ENCODE measurements around the gene NASP.

Gene NASP, protein sequence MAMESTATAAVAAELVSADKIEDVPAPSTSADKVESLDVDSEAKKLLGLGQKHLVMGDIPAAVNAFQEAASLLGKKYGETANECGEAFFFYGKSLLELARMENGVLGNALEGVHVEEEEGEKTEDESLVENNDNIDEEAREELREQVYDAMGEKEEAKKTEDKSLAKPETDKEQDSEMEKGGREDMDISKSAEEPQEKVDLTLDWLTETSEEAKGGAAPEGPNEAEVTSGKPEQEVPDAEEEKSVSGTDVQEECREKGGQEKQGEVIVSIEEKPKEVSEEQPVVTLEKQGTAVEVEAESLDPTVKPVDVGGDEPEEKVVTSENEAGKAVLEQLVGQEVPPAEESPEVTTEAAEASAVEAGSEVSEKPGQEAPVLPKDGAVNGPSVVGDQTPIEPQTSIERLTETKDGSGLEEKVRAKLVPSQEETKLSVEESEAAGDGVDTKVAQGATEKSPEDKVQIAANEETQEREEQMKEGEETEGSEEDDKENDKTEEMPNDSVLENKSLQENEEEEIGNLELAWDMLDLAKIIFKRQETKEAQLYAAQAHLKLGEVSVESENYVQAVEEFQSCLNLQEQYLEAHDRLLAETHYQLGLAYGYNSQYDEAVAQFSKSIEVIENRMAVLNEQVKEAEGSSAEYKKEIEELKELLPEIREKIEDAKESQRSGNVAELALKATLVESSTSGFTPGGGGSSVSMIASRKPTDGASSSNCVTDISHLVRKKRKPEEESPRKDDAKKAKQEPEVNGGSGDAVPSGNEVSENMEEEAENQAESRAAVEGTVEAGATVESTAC

GRCh38 chr1:45583666-45584350 is at the start of gene NASP:
TSS of gene NASP (plus strand) at chr1:45584041. CDS start at chr1:45584147, 106 bp downstream.
- DNase-seq (ENCODE audit: low read depth in 2 of 3, low spot score in 2 of 3) = peak; percentile 80 to 98 (median 98)

GRCh38 chr1:45535988-45536766 is 47.7 kb upstream of the NASP start:
- DNase-seq (ENCODE audit: low read depth in 2 of 3, low spot score in 2 of 3) = no peak

- no peak for DNase-seq (ENCODE audit: low read depth in 2 of 3, low spot score in 2 of 3)
Measured at GRCh38 chr1:45536886-45537285, 47.0 kb upstream of the NASP start.

GRCh38 chr1:45541193-45541592 is 42.6 kb upstream of the NASP start:
- no peak for DNase-seq (ENCODE audit: low read depth in 2 of 3, low spot score in 2 of 3)

- DNase-seq (ENCODE audit: low read depth in 2 of 3, low spot score in 2 of 3) = no peak
Measured at GRCh38 chr1:45542591-45542990, 41.2 kb upstream of the NASP start.

GRCh38 chr1:45543581-45544417 is 40.0 kb upstream of the NASP start:
- peak in 2 of 3 experiments; percentile 25 to 53 for DNase-seq (ENCODE audit: low read depth in 2 of 3, low spot score in 2 of 3)

GRCh38 chr1:45544530-45544929 is 39.3 kb upstream of the NASP start:
- DNase-seq (ENCODE audit: low read depth in 2 of 3, low spot score in 2 of 3) = no peak

DNA sequence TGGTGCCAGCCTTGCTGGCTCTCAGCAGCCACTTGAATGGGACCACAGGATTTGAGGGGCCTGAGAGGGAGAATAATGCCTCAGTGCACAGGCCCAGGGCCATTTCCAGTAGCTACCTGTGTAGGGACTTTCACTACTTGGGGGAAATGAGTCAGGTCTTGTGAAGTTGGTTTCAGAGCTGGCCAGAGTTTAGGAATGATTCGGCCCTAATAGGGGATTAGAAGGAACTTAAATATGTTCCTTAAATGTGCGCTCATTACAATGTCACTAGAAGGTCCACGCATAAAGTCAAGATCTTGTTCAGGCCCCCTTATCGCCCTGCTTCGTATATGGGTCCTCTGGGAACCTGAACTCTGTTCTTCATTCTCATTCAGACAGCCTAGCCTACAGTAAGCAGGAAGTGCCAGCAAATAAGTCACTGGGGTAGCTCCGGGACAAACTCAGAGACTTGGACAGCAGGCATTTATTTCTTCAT is 38.8 kb upstream of the NASP start:
- no peak for DNase-seq (ENCODE audit: low read depth in 2 of 3, low spot score in 2 of 3)

DNA sequence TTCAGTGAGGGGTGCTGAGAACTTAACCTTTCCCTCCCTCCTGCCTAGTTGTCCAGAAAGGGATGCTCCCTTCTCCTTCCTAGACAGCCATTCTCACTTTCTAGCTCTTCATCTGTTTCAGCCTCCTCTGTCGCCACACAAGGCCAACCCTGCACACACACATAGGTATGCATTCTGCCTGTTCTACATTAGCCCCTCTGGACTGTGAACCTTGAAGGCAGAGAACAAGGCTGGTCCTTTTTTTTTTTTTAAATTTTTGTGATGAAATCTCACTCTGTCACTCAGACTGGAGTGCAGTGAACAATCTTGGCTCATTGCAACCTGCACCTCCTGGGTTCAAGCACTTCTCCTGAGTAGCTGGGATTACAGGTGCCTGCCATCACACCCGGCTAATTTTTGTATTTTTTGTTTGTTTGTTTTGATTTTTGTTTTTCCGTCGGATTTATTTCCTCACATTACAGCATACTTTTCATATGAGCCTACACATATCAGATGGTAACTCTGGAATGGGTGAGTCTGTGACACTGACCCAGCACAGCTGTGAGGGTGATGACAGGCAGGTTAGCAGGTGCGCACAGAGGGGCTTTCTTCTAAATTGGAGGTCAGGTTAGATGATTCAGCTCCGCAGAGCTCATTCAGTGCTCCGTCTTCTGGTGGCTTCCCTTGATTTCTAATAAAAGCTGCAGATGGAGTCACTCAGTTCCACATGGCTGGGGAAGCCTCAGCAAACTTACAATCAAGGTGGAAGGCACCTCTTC is 38.1 kb upstream of the NASP start:
- DNase-seq (ENCODE audit: low read depth in 2 of 3, low spot score in 2 of 3) = no peak

DNA sequence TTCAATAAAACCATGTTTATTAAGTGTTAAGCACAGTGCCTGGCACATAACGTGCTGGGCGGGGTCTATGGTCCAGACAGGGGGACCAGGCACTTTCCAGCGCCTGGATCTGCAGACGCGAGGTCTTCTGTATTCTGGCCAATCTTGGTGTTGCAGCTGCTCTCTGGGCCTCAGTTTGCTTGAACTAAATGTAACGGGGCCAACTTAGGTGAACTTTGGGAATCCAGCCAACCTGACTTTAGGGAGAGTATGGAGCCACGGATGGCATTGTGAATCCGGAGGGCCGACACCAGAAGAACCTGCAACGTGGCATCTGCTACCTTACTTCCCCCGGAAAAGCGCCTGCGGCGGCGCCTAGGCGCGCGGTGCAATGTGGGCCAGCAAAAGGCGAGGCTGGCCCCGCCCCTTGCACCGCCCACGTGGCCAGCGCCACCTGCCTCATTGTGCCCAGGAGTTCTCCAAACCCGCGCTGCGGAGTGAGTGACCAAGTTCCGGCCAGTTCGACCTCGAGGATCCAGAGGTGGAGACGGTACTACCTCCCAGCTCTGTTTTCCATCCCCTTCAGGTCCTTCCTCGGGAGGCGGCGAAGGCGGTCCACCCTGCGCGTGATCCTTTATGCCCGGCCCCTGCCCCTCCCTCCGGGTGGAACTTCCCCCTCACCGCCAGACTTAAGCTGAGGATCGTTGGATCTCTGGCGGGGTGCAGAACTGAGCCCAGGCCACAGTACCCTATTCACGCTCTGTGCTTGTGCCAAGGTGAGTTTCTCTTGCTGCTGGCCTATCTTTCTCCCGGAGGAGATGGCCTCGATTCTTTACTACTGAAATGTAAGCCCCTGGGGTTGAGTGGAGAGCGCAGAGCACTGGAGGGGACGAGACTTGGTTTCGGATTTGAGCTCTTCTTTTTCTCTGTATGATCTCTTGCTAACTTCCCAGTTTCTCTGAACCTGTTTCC is 33.2 kb upstream of the NASP start, which contains the start of gene AKR1A1:
TSS of gene AKR1A1 (plus strand) at position 426 of the 951 bp plus-strand sequence. CDS start 10,969 bp downstream, outside the sequence.
- peak; percentile 69 to 87 (median 83) for DNase-seq (ENCODE audit: low read depth in 2 of 3, low spot score in 2 of 3)

GRCh38 chr1:45551684-45552083 is 32.2 kb upstream of the NASP start:
- DNase-seq (ENCODE audit: low read depth in 2 of 3, low spot score in 2 of 3) = no peak

GRCh38 chr1:45552331-45552730 is 31.5 kb upstream of the NASP start:
- DNase-seq (ENCODE audit: low read depth in 2 of 3, low spot score in 2 of 3) = no peak

DNA sequence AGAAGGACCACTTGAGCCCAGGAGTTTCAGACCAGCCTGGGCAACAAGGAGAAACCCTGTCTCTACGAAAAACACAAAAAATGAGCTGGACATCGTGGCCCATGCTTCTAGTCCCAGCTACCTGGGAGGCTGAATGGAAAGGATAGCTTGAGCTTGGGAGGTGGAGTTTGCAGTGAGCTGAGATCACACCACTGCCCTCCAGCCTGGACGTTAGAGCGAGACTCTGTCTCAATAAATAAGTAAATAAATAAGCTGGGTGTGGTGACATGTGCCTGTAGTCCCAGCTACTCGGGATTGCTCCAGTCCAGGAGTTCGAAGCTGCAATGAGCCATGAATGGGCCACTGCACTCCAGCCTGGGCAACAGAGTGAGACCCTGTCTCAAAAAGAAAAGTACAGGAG is 29.6 kb upstream of the NASP start:
- DNase-seq (ENCODE audit: low read depth in 2 of 3, low spot score in 2 of 3) = no peak

DNA sequence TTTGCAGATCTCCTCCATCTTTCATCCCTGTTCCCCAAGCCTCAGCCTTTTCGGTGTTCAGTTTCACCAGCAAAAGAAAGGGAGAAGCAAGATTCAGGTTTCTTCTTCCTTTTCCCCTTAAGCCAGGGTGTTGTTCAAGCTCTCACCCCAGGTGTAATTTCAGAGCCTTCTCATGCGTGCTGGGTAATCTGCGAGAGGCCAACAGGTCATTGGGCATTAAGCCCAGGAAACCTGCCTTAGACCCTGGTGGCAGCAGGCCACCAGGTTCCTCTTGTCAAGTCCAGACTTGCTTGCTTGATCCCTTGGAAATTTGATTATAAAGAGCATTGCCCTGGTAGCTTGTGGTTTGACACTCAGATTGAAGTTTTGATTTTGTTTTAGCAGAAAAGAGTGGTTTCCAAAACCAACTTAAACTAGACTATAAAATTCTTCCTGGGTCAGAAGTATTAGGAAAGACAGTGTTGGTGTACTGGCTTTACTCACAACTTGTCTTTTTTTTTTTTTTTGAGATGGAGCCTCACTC is 26.4 kb upstream of the NASP start:
- DNase-seq (ENCODE audit: low read depth in 2 of 3, low spot score in 2 of 3) = no peak

DNA sequence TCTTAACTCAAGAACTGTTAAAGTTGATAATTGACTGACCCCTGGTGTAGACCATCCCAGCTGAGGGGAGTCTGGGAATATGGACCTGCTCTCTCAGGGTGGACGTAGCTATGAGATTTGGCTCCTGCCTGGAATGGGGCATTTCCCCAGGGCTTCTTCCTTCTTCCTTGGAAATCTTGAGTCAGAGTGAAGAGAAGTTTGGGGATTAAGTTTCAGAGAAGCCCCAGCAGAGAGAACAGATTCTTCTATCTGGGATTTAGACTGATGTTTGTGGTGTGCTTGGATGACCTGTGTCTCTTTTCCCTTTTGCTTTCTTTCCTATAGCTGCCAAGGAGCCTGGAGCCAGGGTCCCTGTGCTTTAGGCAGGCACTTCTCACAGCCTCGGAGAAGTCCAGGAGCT is 20.0 kb upstream of the NASP start:
- DNase-seq (ENCODE audit: low read depth in 2 of 3, low spot score in 2 of 3) = no peak

GRCh38 chr1:45566722-45567121 is 17.1 kb upstream of the NASP start:
- DNase-seq (ENCODE audit: low read depth in 2 of 3, low spot score in 2 of 3) = no peak

DNA sequence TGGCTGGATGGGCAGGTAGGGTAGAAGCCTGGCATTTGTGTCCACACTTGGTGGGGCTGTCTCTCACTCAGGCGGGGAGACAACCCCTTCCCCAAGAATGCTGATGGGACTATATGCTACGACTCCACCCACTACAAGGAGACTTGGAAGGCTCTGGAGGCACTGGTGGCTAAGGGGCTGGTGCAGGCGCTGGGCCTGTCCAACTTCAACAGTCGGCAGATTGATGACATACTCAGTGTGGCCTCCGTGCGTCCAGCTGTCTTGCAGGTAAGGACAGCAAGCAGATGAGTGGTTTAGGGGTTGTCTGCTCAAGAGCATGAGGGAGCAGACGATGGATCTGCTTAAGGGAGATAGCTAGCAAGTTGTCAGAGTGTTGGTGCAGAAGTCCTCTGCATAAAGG is 15.9 kb upstream of the NASP start:
- DNase-seq (ENCODE audit: low read depth in 2 of 3, low spot score in 2 of 3) = no peak

- no peak for DNase-seq (ENCODE audit: low read depth in 2 of 3, low spot score in 2 of 3)
Measured at GRCh38 chr1:45568421-45568820, 15.4 kb upstream of the NASP start.

Data from activated CD8-positive, alpha-beta memory T cell treated with anti-CD3 and anti-CD28 coated beads for 48 hours (primary cell).